HG02885 (cell line): ENCODE results near the gene ATXN10.
"Not testable (repeated sequence)": the region's sequence is repeated elsewhere in the genome, so short reads cannot be mapped to it uniquely, and the experiment has no call there.

Experiments used
- ATAC-seq: cut with Tn5 transposase; IDR thresholded peaks from one replicate; pipeline ENCODE4 v1.9.1; 2021; ENCODE audit warnings: mild to moderate bottlenecking; ENCODE audit not compliant: unreplicated experiment, poor library complexity

ATXN10 gene, protein sequence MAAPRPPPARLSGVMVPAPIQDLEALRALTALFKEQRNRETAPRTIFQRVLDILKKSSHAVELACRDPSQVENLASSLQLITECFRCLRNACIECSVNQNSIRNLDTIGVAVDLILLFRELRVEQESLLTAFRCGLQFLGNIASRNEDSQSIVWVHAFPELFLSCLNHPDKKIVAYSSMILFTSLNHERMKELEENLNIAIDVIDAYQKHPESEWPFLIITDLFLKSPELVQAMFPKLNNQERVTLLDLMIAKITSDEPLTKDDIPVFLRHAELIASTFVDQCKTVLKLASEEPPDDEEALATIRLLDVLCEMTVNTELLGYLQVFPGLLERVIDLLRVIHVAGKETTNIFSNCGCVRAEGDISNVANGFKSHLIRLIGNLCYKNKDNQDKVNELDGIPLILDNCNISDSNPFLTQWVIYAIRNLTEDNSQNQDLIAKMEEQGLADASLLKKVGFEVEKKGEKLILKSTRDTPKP

GRCh38 chr22:45671783-45672563 lies at the start of gene ATXN10:
ATXN10 (plus strand) TSS chr22:45671834; CDS start chr22:45672064, 230 bp downstream.
- peak; percentile 76 for ATAC-seq

GRCh38 chr22:45621836-45622600 lies 49.6 kb upstream of the ATXN10 start:
- no peak for ATAC-seq

- ATAC-seq: not testable (repeated sequence)
Measured at GRCh38 chr22:45623464-45624145, 48.0 kb upstream of the ATXN10 start.

DNA sequence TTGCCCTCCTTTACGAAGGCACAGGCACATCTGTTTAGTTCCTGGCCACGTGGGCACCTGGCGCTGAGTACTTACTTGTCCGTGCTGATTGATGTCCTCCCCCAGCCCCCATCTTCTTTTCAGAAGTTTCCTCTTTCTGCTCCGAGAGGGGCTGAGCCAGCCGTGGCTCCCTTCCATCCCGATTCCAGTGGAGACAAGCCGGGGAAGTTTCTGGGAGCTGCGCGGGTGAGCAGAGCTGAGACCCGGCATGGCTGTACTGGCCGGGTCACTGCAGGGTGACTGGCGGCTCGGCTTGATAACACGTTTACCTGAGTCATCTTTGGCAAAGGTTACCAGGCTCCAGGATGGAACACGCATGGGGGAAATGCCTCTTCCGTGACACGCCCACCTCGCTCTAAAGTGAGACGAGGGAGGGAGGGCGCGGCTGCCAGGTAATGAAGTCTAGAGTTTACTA lies 45.4 kb upstream of the ATXN10 start:
- ATAC-seq: no peak

GRCh38 chr22:45627489-45628233 lies 44.0 kb upstream of the ATXN10 start:
- ATAC-seq: no peak

DNA sequence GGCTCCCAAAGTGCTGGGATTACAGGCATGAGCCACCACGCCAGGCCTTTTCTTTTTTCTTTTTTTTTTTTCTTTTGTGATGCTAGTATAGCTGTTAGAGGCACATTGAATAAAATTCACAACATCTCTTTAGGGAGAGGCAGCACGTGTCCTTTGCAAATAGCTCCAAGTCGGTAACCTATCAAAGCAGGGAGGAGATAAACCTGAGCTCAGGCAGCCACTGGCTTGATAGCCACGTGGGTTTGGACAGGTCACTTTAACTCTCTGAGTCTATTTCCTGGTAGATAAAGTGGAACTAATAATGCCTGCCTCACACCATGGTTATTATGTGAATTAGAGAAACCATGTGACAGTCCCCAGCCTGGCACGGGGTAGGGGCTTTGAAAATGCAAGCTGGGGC lies 43.1 kb upstream of the ATXN10 start:
- ATAC-seq: no peak

GRCh38 chr22:45629469-45630089 lies 42.1 kb upstream of the ATXN10 start:
- ATAC-seq: no peak

GRCh38 chr22:45630436-45630835 lies 41.2 kb upstream of the ATXN10 start:
- no peak for ATAC-seq

- ATAC-seq: no peak
Measured at GRCh38 chr22:45631140-45631840, 40.3 kb upstream of the ATXN10 start.

GRCh38 chr22:45631841-45632238 lies 39.8 kb upstream of the ATXN10 start:
- ATAC-seq: no peak

GRCh38 chr22:45632791-45633515 lies 38.7 kb upstream of the ATXN10 start:
- no peak for ATAC-seq

DNA sequence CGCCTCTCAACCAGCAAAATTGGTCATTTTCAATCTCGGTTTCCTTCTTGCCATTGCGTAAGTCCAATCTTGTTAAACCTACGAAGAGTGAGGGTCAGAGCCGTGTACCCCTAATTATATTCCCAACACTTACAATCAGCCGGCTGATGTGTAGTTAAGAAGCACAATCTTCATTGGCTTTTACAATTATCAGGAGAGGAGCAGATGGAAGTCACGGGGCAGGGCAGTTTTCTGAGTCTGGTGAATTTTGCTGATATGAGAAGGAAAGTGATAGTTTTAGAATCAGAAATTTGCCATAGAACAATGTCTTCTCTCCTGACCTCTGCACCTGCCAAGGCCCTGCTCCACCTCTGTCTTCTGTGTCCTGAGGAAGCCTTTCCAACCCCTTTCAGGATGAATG lies 35.0 kb upstream of the ATXN10 start:
- ATAC-seq: no peak

- no peak for ATAC-seq
Measured at GRCh38 chr22:45638197-45638596, 33.4 kb upstream of the ATXN10 start.

- ATAC-seq: no peak
Measured at GRCh38 chr22:45638834-45639746, 32.5 kb upstream of the ATXN10 start.

DNA sequence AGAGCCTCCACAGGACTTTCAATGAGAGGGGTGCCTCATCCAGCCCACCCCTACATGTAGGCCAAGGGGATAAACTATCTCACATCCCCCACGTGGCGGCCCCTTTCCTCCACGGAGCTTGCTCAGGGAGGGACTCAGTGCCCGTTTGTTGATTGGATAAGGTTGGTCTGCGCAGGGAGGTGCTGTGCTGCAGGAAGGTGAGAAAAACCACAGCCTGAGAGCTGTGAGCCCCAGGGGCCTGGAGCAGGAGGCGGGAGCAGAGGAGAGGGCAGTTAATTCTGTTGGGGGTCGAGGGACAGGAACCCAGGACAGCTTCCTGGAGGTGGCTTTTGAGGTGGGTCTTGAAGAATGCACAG lies 31.9 kb upstream of the ATXN10 start:
- no peak for ATAC-seq

DNA sequence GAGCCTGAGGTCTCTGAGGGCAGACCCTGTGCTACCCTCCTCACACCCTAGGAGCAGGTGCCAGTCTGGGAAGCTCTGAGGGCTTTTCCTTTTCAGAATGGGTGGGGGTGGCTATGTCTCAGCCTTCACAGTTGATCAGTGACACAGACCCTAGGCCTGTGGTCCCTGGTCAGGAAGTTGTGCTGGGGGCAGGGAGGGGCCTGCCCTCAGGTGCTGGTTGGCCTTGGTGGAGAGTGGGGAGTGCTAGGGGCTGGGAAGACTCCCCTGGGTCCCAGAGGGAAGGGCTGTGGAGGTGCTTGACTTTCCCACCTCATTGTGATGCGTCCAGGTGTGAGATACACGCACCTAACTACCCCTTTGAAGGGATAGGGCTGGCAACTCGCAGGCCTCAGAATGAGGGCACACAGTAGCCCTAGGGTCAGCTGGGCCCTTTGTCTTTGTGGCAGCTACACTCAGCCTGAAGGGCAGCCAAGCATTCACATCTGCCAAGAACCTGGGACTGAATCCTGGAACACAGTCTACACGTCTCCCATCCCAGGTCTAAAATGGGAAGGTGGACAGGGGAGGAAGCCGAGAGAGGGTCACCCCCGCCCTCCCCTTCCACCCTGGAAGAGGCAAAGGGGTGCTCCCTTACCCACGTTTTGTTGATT lies 31.2 kb upstream of the ATXN10 start:
- no peak for ATAC-seq
